22Rv1 (cell line): ENCODE results near the gene NUP50.

Source experiments
- ZFX ChIP-seq: fragments of 450-650 bp; IDR thresholded peaks from 2 replicates; pipeline ENCODE4 v1.6.1; 2017; ENCODE audit warnings: antibody characterized with exemption, borderline replicate concordance
- TF ChIP-seq, protein P1 (sequence below): fragments of 450-650 bp; IDR thresholded peaks from 2 replicates; pipeline ENCODE4 v1.5.1; 2017; ENCODE audit warnings: mild to moderate bottlenecking

DNA sequence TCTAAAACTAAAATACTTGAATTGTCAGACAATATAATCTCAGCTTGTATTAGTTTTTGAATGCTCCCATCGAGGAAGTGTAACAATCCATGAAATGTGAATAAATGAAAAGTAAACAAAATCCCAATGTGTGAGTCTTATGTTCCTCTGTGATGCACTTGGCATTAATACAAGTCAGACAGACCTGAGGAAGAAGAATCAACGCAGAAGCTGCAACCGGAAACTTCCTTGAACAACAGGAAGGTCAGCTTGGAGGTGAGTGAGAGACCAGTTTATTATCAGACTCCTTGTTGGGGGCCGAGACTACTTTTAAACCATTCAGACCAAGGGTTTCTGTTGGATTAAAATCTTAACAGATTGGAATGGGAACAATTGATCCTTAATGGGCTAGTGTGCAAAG is 24.2 kb downstream of the NUP50 start:
- TF ChIP-seq, protein P1, sequence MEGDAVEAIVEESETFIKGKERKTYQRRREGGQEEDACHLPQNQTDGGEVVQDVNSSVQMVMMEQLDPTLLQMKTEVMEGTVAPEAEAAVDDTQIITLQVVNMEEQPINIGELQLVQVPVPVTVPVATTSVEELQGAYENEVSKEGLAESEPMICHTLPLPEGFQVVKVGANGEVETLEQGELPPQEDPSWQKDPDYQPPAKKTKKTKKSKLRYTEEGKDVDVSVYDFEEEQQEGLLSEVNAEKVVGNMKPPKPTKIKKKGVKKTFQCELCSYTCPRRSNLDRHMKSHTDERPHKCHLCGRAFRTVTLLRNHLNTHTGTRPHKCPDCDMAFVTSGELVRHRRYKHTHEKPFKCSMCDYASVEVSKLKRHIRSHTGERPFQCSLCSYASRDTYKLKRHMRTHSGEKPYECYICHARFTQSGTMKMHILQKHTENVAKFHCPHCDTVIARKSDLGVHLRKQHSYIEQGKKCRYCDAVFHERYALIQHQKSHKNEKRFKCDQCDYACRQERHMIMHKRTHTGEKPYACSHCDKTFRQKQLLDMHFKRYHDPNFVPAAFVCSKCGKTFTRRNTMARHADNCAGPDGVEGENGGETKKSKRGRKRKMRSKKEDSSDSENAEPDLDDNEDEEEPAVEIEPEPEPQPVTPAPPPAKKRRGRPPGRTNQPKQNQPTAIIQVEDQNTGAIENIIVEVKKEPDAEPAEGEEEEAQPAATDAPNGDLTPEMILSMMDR = no peak
- no peak for TF ChIP-seq ZFX
